Measurements from ENCODE around the gene DAGLA.

Gene DAGLA

GRCh38 chr11:61680622-61681221, 531 bp downstream of the DAGLA start:
- H3K4me3 ChIP-seq (ENCODE audit: low read depth, low read length): no peak overlapping the region
- no peak for DNase-seq (ENCODE audit: low read depth)
- no peak for TF ChIP-seq CTCF (IDR thresholded peaks at IDR 0.05; ENCODE audit: insufficient read depth, low read depth, low read length, missing control alignments)

GRCh38 chr11:61682093-61682732, 2.0 kb downstream of the DAGLA start:
- DNase-seq (ENCODE audit: low read depth): no peak
- TF ChIP-seq CTCF (IDR thresholded peaks at IDR 0.05; ENCODE audit: insufficient read depth, low read depth, low read length, missing control alignments): no peak
- H3K4me3 ChIP-seq (ENCODE audit: low read depth, low read length): no peak overlapping the region

- TF ChIP-seq CTCF (IDR thresholded peaks at IDR 0.05; ENCODE audit: insufficient read depth, low read depth, low read length, missing control alignments): no peak
- no peak overlapping the region for H3K4me3 ChIP-seq (ENCODE audit: low read depth, low read length)
- no peak for DNase-seq (ENCODE audit: low read depth)
Measured at GRCh38 chr11:61682906-61683675, 2.9 kb downstream of the DAGLA start.

GRCh38 chr11:61683961-61684869, 4.0 kb downstream of the DAGLA start:
- H3K4me3 ChIP-seq (ENCODE audit: low read depth, low read length): no peak overlapping the region
- no peak for TF ChIP-seq CTCF (IDR thresholded peaks at IDR 0.05; ENCODE audit: insufficient read depth, low read depth, low read length, missing control alignments)
- no peak for DNase-seq (ENCODE audit: low read depth)

- no peak for DNase-seq (ENCODE audit: low read depth)
- no peak for TF ChIP-seq CTCF (IDR thresholded peaks at IDR 0.05; ENCODE audit: insufficient read depth, low read depth, low read length, missing control alignments)
- no peak overlapping the region for H3K4me3 ChIP-seq (ENCODE audit: low read depth, low read length)
Measured at GRCh38 chr11:61684870-61685616, 4.9 kb downstream of the DAGLA start.

- no peak for TF ChIP-seq CTCF (IDR thresholded peaks at IDR 0.05; ENCODE audit: insufficient read depth, low read depth, low read length, missing control alignments)
- no peak for DNase-seq (ENCODE audit: low read depth)
- no peak overlapping the region for H3K4me3 ChIP-seq (ENCODE audit: low read depth, low read length)
Measured at GRCh38 chr11:61685617-61685967, 5.4 kb downstream of the DAGLA start.

Data from GM12865 (cell line).